ENCODE data around the gene BMP8A. TPM values are rescaled to one million over a fixed set of nuclear protein-coding genes. Genes with fewer than 3 reads are reported as not detected.
A peak's percentile ranks its signal among the peaks of the same experiment; 100 is the strongest.

The BMP8A gene
- polyA plus RNA-seq, 2 donors = not detected

DNA sequence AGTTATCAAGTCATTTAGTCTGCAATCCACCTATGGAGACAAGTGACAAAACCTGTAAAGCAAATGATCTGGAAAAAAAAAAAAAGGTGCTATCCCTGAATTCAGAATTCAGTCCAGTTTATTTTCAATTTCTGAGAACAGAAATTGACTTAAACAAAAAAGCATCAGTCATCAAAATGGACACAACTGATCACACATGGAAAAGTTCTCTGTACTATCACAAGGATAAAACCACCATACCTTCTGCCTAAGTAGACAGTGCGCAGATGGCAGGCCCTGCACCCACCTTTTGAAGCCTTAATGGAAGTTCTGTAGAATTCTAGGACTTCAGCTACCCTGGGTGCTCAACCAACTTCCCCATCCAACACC, 81.6 kb downstream of the BMP8A start:
- Histone ChIP-seq H3K4me3 (ENCODE audit: low read depth in 1 of 2, low read length in 2 of 2) (no peak overlapping the region), H3K4me1 (ENCODE audit: control insufficient read depth in 2 of 2, insufficient read depth in 2 of 2, low read length in 1 of 2) (peaks cover 0 to 10% of the 10 kb centered on the region in 2 donors), H3K36me3 (ENCODE audit: control insufficient read depth in 2 of 2, insufficient read depth in 2 of 2, low read length in 1 of 2) (peaks cover 13 to 16% of the 10 kb centered on the region in 2 donors), H3K27me3 (ENCODE audit: control insufficient read depth in 1 of 2, insufficient read depth in 2 of 2, low read length in 2 of 2) (no peaks in the 10 kb centered on the region), H3K27ac (ENCODE audit: low read depth in 2 of 2, low read length in 1 of 2) (no peak overlapping the region), H3K9me3 (ENCODE audit: control insufficient read depth in 2 of 2, insufficient read depth in 1 of 2, low read depth in 1 of 2, low read length in 1 of 2) (no peaks in the 10 kb centered on the region)
- WGBS, 2 donors = 81 to 96% methylated on average over 1 of the region's 1 CpG

DNA sequence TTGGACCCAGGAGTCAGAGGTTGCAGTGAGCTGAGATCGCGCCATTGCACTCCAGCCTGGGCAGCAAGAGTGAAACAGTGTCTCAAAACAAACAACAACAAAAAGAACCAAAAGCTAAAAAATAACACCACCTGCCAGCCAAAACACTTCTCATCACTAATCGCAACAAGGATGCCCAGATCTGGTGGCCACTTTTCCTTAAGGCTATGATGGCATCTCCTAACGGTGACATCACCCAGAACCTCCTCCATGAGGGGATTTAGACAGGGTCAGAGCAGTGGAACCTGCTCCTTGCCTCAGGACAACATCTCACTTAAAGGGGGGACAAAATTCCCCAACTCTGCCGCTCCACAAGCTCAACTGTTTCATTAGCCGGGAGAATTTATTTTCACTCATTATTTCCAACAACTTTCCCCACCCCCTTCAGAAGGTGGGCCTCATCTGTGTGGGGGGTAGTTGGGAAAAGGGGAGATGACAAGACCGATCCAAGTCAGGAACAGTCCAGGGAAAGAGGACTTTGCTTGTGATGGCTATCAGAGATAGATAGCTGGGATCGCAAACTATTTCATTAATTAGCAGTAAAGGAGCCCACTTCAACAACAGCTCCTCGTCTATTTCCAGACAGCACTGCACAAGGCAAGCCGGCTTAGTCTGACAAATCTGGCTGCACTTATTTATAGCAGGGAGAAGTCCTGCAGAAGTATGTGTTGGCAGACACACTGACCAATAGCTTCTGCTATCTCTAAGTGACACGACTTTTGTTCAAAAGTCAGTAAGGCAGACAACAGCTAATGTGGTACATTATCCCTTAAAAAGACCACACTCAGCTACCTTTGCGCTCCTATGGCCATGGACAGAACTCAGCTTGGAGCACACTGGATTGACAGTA, 82.5 kb downstream of the BMP8A start:
- Histone ChIP-seq H3K27ac (ENCODE audit: low read depth in 2 of 2, low read length in 1 of 2) (no peak overlapping the region), H3K4me1 (ENCODE audit: control insufficient read depth in 2 of 2, insufficient read depth in 2 of 2, low read length in 1 of 2) (peaks cover 0 to 10% of the 10 kb centered on the region in 2 donors), H3K4me3 (ENCODE audit: low read depth in 1 of 2, low read length in 2 of 2) (peak overlapping the region in 1 of 2 donors; percentile 76), H3K9me3 (ENCODE audit: control insufficient read depth in 2 of 2, insufficient read depth in 1 of 2, low read depth in 1 of 2, low read length in 1 of 2) (no peaks in the 10 kb centered on the region), H3K36me3 (ENCODE audit: control insufficient read depth in 2 of 2, insufficient read depth in 2 of 2, low read length in 1 of 2) (peaks cover 10 to 16% of the 10 kb centered on the region in 2 donors), H3K27me3 (ENCODE audit: control insufficient read depth in 1 of 2, insufficient read depth in 2 of 2, low read length in 2 of 2) (no peaks in the 10 kb centered on the region)
- WGBS, 2 donors = 46 to 57% methylated on average over 12 of the region's 12 CpGs

DNA sequence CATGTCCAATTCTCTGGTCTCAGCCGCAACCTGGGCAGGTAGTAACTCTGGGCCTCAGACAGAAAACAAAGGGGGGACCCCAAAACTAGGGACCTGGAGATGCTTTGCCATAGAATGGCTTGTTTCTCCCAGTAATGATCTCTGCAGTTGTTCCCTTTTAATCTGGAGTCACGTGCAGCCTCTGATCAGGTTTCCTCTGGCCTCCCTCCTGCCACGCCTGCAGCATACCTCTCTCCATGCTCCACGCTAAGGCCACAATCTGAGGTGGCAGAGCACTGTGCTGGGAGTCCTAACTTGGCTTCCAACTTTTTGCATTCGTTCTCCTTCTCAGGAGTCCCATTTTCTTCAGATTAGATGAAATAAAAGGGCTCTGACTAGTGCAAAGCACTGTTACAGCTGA, 83.2 kb downstream of the BMP8A start:
- no peaks in the 10 kb centered on the region for H3K27me3 ChIP-seq (ENCODE audit: control insufficient read depth in 1 of 2, insufficient read depth in 2 of 2, low read length in 2 of 2)
- peaks cover 0 to 10% of the 10 kb centered on the region in 2 donors for H3K4me1 ChIP-seq (ENCODE audit: control insufficient read depth in 2 of 2, insufficient read depth in 2 of 2, low read length in 1 of 2)
- no peak overlapping the region for H3K27ac ChIP-seq (ENCODE audit: low read depth in 2 of 2, low read length in 1 of 2)
- peaks cover 10 to 11% of the 10 kb centered on the region in 2 donors for H3K36me3 ChIP-seq (ENCODE audit: control insufficient read depth in 2 of 2, insufficient read depth in 2 of 2, low read length in 1 of 2)
- WGBS, 2 donors = 24 to 26% methylated on average over 5 of the region's 5 CpGs
- H3K4me3 ChIP-seq (ENCODE audit: low read depth in 1 of 2, low read length in 2 of 2) = peak overlapping the region; percentile 76 to 79
- H3K9me3 ChIP-seq (ENCODE audit: control insufficient read depth in 2 of 2, insufficient read depth in 1 of 2, low read depth in 1 of 2, low read length in 1 of 2) = no peaks in the 10 kb centered on the region

Other genes starting within 250 kb of the BMP8A start
- gene PABPC4, start 85.2 kb downstream of the BMP8A start, polyA plus RNA-seq = 10 to 100 TPM; 66.7 to 86.7 TPM
- under 1 TPM; 0.37 to 0.45 TPM for gene HEYL, start 148.0 kb downstream of the BMP8A start, polyA plus RNA-seq
- under 1 TPM in 1 of 2 donors, not detected in 1; 0.02 TPM for gene NT5C1A, start 180.5 kb downstream of the BMP8A start, polyA plus RNA-seq
- under 1 TPM; 0.02 to 0.04 TPM for gene HPCAL4, start 199.8 kb downstream of the BMP8A start, polyA plus RNA-seq
- 10 to 100 TPM; 24.7 to 41.3 TPM for gene PPIE, start 247.2 kb downstream of the BMP8A start, polyA plus RNA-seq